NCI-H128 (cell line): Measurements from ENCODE around the gene ASGR1.

Source experiments
- DNase-seq: peaks from one replicate; lab custom pipeline; 2025; ENCODE audit not compliant: unreplicated experiment; lab: John Stamatoyannopoulos, UW

The ASGR1 gene

GRCh38 chr17:7179317-7180254, at the start of gene ASGR1:
Gene ASGR1 (minus strand): TSS chr17:7179370. CDS start chr17:7178563, 807 bp downstream.
- DNase-seq: no peak

- DNase-seq: no peak
These were observed 49.8 kb upstream of the ASGR1 start for GRCh38 chr17:7228920-7229319.

GRCh38 chr17:7226721-7227710, 47.8 kb upstream of the ASGR1 start:
- DNase-seq: no peak

GRCh38 chr17:7225711-7226331, 46.7 kb upstream of the ASGR1 start:
- DNase-seq: no peak

- no peak for DNase-seq
These were observed 45.5 kb upstream of the ASGR1 start for GRCh38 chr17:7224661-7225111.

- no peak for DNase-seq
These were observed 44.9 kb upstream of the ASGR1 start for GRCh38 chr17:7224110-7224509.

- DNase-seq: no peak
These were observed 44.2 kb upstream of the ASGR1 start for GRCh38 chr17:7223375-7223774.

- no peak for DNase-seq
These were observed 43.8 kb upstream of the ASGR1 start for GRCh38 chr17:7222972-7223292.

GRCh38 chr17:7222093-7222971, 43.2 kb upstream of the ASGR1 start:
- no peak for DNase-seq

- DNase-seq: no peak
These were observed 42.3 kb upstream of the ASGR1 start for GRCh38 chr17:7221278-7222092.

- DNase-seq: peak; percentile 8
These were observed 41.6 kb upstream of the ASGR1 start for GRCh38 chr17:7220593-7221277.

GRCh38 chr17:7219812-7220592, 40.8 kb upstream of the ASGR1 start, which contains the start of the genes ACADVL and DLG4:
Gene ACADVL (plus strand): TSS chr17:7219938. CDS start chr17:7219985, 47 bp downstream.
Gene DLG4 (minus strand): TSS chr17:7219836.
- peak; percentile 17 for DNase-seq

- no peak for DNase-seq
These were observed 40.1 kb upstream of the ASGR1 start for GRCh38 chr17:7219229-7219811.

- no peak for DNase-seq
These were observed 39.6 kb upstream of the ASGR1 start for GRCh38 chr17:7218758-7219157.

- no peak for DNase-seq
These were observed 39.0 kb upstream of the ASGR1 start for GRCh38 chr17:7218166-7218565.

GRCh38 chr17:7217113-7217987, 38.2 kb upstream of the ASGR1 start:
- DNase-seq: no peak
